Prostate gland (tissue), 2 donors: Measurements from ENCODE around the gene NNAT.
"Not testable (repeated sequence)": the region's sequence is repeated elsewhere in the genome, so short reads cannot be mapped to it uniquely, and the experiment has no call there.

ENCODE experiments used
- CTCF ChIP-seq, 4 experiments: fragments of 200-600 bp in 2 of 4; fragments of 450-650 bp in 2 of 4; sonication (generic) in 2 of 4; IDR thresholded peaks; 1 replicate in 3 of 4; 2 replicates in 1 of 4; pipeline ENCODE4 v1.5.1; 2016 to 2019; ENCODE audit warnings: antibody characterized with exemption in 4 of 4, mild to moderate bottlenecking in 2 of 4, moderate library complexity in 2 of 4
- POLR2A ChIP-seq: fragments of 450-650 bp; IDR thresholded peaks from one replicate; pipeline ENCODE4 v1.6.1; 2016; ENCODE audit warnings: antibody characterized with exemption, mild to moderate bottlenecking
- POLR2AphosphoS5 ChIP-seq: sonication (generic); formaldehyde crosslinking; IDR thresholded peaks from one replicate; pipeline ENCODE4 v1.6.1; 2017; ENCODE audit warnings: antibody characterized with exemption

GRCh38 chr20:37554721-37555298 lies 33.8 kb downstream of the NNAT start:
- not testable (repeated sequence) for TF ChIP-seq CTCF (IDR thresholded peaks at IDR 0.05); POLR2AphosphoS5; POLR2A
